WTC11 (cell line): ENCODE measurements around the gene IVL.

ENCODE experiments used
- GTF2I ChIP-seq: fragments of 250-450 bp; sonication (Bioruptor Pico); conservative IDR thresholded peaks from 2 replicates; pipeline ENCODE4 v1.4.0; 2021; ENCODE audit warnings: mild to moderate bottlenecking
- NFATC4 ChIP-seq: fragments of 250-450 bp; sonication (Bioruptor Pico); IDR thresholded peaks from 2 replicates; pipeline ENCODE4 v1.9.0; 2021; ENCODE audit warnings: mild to moderate bottlenecking
- RELA ChIP-seq: sonication (generic); formaldehyde crosslinking; IDR thresholded peaks from 2 replicates; pipeline ENCODE4 v1.8.1; 2022; ENCODE audit warnings: missing genetic modification reagents, mild to moderate bottlenecking, borderline replicate concordance
- SMAD4 ChIP-seq: sonication (generic); formaldehyde crosslinking; IDR thresholded peaks from 2 replicates; pipeline ENCODE4 v1.8.0; 2022; ENCODE audit warnings: mild to moderate bottlenecking, missing genetic modification reagents
- SP1 ChIP-seq: sonication (generic); formaldehyde crosslinking; conservative IDR thresholded peaks from 2 replicates; pipeline ENCODE4 v1.8.1; 2022; ENCODE audit warnings: missing genetic modification reagents
- ZNF232 ChIP-seq: sonication (generic); formaldehyde crosslinking; IDR thresholded peaks from 2 replicates; pipeline ENCODE4 v1.8.0; 2022; ENCODE audit warnings: mild to moderate bottlenecking, missing genetic modification reagents
- TF ChIP-seq, protein P1 (sequence below): sonication (generic); formaldehyde crosslinking; IDR thresholded peaks from 2 replicates; pipeline ENCODE4 v1.8.1; 2022; ENCODE audit warnings: mild to moderate bottlenecking, moderate library complexity, missing genetic modification reagents
- TF ChIP-seq, protein P2 (sequence below): fragments of 200-600 bp; IDR thresholded peaks from 2 replicates; pipeline ENCODE4 v1.8.0; 2022; ENCODE audit warnings: antibody characterized with exemption
- TF ChIP-seq, protein P3 (sequence below): fragments of 250-450 bp; sonication (Bioruptor Pico); conservative IDR thresholded peaks from 2 replicates; pipeline ENCODE4 v1.9.0; 2021; ENCODE audit warnings: mild to moderate bottlenecking
- TF ChIP-seq, protein P4 (sequence below): sonication (generic); formaldehyde crosslinking; IDR thresholded peaks from 2 replicates; pipeline ENCODE4 v1.8.1; 2023; ENCODE audit warnings: mild to moderate bottlenecking, missing genetic modification reagents, moderate library complexity
- TF ChIP-seq, protein P5 (sequence below): sonication (generic); formaldehyde crosslinking; IDR thresholded peaks from 2 replicates; pipeline ENCODE4 v1.8.0; 2022; ENCODE audit warnings: mild to moderate bottlenecking, missing genetic modification reagents
- TF ChIP-seq, protein P6 (sequence below): sonication (generic); formaldehyde crosslinking; IDR thresholded peaks from 2 replicates; pipeline ENCODE4 v1.8.1; 2022; ENCODE audit warnings: mild to moderate bottlenecking, missing genetic modification reagents, moderate library complexity, borderline replicate concordance

DNA sequence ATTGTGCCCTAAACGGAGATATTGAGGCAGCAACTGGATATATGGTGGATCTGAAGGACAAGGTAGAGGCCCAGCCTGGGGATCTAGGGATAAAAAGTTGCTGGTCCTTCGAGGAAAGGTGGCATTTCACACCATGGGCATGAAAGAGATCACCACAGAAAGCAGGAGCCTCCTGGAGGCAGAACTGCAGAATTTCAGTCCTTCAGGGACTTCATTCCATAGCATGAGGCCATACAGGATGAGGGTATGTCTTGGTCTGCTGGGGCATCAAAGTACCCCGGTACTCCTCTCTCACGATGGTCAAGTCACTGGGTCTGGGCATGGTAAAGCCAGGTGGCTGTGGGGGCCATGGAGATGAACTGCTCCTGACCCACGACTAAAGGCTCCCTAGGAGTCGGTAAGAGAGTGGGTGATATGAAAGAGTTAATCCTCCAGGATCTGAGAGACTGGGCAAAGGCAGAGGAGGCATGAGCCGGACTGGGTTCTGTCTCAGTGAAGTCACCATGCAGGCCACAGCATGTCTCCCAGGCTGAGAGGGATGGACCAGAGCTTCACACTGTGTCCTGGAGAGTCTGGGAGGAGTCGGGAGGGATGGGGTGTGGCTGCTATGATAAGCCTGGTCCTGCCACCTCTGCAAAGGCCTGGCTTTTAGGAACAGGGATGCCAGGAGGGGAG lies 32.8 kb downstream of the IVL start:
- TF ChIP-seq, protein P1, sequence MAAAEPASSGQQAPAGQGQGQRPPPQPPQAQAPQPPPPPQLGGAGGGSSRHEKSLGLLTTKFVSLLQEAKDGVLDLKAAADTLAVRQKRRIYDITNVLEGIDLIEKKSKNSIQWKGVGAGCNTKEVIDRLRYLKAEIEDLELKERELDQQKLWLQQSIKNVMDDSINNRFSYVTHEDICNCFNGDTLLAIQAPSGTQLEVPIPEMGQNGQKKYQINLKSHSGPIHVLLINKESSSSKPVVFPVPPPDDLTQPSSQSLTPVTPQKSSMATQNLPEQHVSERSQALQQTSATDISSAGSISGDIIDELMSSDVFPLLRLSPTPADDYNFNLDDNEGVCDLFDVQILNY: no peak
- TF ChIP-seq, protein P2, sequence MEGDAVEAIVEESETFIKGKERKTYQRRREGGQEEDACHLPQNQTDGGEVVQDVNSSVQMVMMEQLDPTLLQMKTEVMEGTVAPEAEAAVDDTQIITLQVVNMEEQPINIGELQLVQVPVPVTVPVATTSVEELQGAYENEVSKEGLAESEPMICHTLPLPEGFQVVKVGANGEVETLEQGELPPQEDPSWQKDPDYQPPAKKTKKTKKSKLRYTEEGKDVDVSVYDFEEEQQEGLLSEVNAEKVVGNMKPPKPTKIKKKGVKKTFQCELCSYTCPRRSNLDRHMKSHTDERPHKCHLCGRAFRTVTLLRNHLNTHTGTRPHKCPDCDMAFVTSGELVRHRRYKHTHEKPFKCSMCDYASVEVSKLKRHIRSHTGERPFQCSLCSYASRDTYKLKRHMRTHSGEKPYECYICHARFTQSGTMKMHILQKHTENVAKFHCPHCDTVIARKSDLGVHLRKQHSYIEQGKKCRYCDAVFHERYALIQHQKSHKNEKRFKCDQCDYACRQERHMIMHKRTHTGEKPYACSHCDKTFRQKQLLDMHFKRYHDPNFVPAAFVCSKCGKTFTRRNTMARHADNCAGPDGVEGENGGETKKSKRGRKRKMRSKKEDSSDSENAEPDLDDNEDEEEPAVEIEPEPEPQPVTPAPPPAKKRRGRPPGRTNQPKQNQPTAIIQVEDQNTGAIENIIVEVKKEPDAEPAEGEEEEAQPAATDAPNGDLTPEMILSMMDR: no peak
- TF ChIP-seq, protein P3, sequence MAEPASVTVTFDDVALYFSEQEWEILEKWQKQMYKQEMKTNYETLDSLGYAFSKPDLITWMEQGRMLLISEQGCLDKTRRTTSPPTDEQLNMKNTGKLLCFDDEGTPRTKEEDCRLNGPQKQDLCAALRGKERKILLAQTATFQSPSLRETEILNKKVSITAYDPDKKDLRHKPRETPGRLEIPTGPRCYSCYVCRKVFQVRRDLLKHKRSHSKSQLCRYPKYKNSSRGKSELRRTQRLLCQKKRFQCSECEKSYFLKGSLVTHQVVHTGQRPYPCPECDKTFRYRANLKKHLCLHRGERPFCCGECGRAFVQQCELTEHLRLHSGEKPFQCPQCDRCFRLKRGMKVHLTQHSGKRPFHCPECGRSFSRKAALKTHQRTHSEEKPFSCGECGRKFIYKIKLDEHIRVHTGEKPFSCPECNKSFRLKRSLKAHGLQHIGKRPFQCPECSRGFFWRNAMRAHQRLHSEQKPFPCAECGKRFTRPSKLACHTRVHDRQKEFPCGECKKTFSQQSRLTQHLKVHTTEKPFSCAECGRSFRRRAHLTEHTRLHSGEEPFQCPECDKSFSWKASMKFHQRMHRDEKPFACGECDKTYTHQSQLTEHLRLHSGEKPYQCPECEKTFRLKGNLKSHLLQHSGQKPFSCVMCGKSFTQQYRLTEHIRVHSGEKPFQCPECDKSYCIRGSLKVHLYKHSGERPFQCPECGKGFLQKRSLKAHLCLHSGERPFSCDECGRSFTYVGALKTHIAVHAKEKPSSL: no peak
- TF ChIP-seq, protein P4, sequence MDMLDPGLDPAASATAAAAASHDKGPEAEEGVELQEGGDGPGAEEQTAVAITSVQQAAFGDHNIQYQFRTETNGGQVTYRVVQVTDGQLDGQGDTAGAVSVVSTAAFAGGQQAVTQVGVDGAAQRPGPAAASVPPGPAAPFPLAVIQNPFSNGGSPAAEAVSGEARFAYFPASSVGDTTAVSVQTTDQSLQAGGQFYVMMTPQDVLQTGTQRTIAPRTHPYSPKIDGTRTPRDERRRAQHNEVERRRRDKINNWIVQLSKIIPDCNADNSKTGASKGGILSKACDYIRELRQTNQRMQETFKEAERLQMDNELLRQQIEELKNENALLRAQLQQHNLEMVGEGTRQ (CRISPR knock-in tag): no peak
- TF ChIP-seq SMAD4 (CRISPR knock-in tag) (no peak), NFATC4 (CRISPR knock-in tag) (no peak), RELA (CRISPR knock-in tag) (no peak), GTF2I (no peak), SP1 (CRISPR knock-in tag) (no peak), ZNF232 (CRISPR knock-in tag) (no peak)
- TF ChIP-seq, protein P5, sequence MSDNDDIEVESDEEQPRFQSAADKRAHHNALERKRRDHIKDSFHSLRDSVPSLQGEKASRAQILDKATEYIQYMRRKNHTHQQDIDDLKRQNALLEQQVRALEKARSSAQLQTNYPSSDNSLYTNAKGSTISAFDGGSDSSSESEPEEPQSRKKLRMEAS (CRISPR knock-in tag): no peak
- TF ChIP-seq, protein P6, sequence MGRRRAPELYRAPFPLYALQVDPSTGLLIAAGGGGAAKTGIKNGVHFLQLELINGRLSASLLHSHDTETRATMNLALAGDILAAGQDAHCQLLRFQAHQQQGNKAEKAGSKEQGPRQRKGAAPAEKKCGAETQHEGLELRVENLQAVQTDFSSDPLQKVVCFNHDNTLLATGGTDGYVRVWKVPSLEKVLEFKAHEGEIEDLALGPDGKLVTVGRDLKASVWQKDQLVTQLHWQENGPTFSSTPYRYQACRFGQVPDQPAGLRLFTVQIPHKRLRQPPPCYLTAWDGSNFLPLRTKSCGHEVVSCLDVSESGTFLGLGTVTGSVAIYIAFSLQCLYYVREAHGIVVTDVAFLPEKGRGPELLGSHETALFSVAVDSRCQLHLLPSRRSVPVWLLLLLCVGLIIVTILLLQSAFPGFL (CRISPR knock-in tag): no peak
